Endodermal cell (in vitro differentiated cells): ENCODE measurements around the gene PARP8. TPM values are rescaled to one million over a fixed set of nuclear protein-coding genes. Genes with fewer than 3 reads are reported as not detected.

ENCODE experiments used
- DNase-seq: peaks from one replicate; pipeline ENCODE4 v3.0.0-alpha.2; 2017
- H3K27ac ChIP-seq: 2 replicates; pipeline ENCODE4 v1.5.1; 2013; ENCODE audit warnings: mild to moderate bottlenecking, low read depth, low read length, moderate library complexity
- H3K27me3 ChIP-seq: 2 replicates; pipeline ENCODE4 v1.6.1; 2013; ENCODE audit warnings: mild to moderate bottlenecking, low read length, moderate library complexity; ENCODE audit not compliant: insufficient read depth, control insufficient read depth, poor library complexity, severe bottlenecking
- H3K36me3 ChIP-seq: 2 replicates; pipeline ENCODE4 v1.7.0; 2013; ENCODE audit warnings: mild to moderate bottlenecking, low read length, moderate library complexity; ENCODE audit not compliant: control insufficient read depth, insufficient read depth
- H3K4me1 ChIP-seq: one replicate; pipeline ENCODE4 v1.7.0; 2013; ENCODE audit warnings: low read length; ENCODE audit not compliant: control insufficient read depth, insufficient read depth
- H3K4me3 ChIP-seq: 2 replicates; pipeline ENCODE4 v1.5.1; 2013; ENCODE audit warnings: mild to moderate bottlenecking, low read length, moderate library complexity
- H3K9ac ChIP-seq: 2 replicates; pipeline ENCODE4 v1.6.1; 2013; ENCODE audit warnings: mild to moderate bottlenecking, low read length, moderate library complexity; ENCODE audit not compliant: poor library complexity, severe bottlenecking; ENCODE audit errors: extremely low read depth
- H3K9me3 ChIP-seq: 2 replicates; pipeline ENCODE4 v1.6.1; 2013; ENCODE audit warnings: mild to moderate bottlenecking, low read length, moderate library complexity; ENCODE audit not compliant: control insufficient read depth
- H3K27ac Mint-ChIP-seq: 2 replicates; pipeline ENCODE4 v1.8.0; 2020; ENCODE audit warnings: mixed read lengths
- H3K27me3 Mint-ChIP-seq: 2 replicates; pipeline ENCODE4 v1.8.0; 2021; ENCODE audit warnings: mild to moderate bottlenecking, mixed read lengths; ENCODE audit not compliant: insufficient read depth
- H3K36me3 Mint-ChIP-seq: 2 replicates; pipeline ENCODE4 v1.8.0; 2020; ENCODE audit warnings: low read depth, mixed read lengths
- H3K4me1 Mint-ChIP-seq: 2 replicates; pipeline ENCODE4 v1.8.0; 2020; ENCODE audit warnings: mixed read lengths
- H3K4me3 Mint-ChIP-seq: 2 replicates; pipeline ENCODE4 v1.8.0; 2020; ENCODE audit warnings: mild to moderate bottlenecking, moderate library complexity, mixed read lengths
- H3K9me3 Mint-ChIP-seq: 2 replicates; pipeline ENCODE4 v1.8.0; 2020; ENCODE audit warnings: mild to moderate bottlenecking, mixed read lengths
- WGBS, 2 experiments: methylation state at CpG; one replicate each; pipeline versions ENCODE4 v1.1.5 to v1.1.7; 2013; ENCODE audit warnings: missing lambda C conversion rate in 2 of 2, mixed read lengths in 1 of 2; ENCODE audit not compliant: insufficient coverage in 1 of 2, insufficient read length in 1 of 2; 5-methylcytosine and 5-hydroxymethylcytosine counted together
- total RNA-seq, 2 donors: library from RNA; stranded (reverse); fragmentation: NEBNext Ultra II Directional in 1 of 2; extraction: Animal tissue kit (Norgen Biotek cat#: 25700) in 1 of 2; gene quantifications; 2 replicates in 1 of 2; 3 replicates in 1 of 2; pipeline ENCODE4 v1.2.1, GENCODE V29; 2021
- TF ChIP-seq, protein P1 (sequence below): fragments of 200-600 bp; sonication (generic); conservative IDR thresholded peaks from 2 replicates; pipeline ENCODE4 v1.5.0; 2021; ENCODE audit warnings: antibody characterized with exemption, mild to moderate bottlenecking

The PARP8 gene
- total RNA-seq, 2 donors from 2014 or later: 18.7 to 19.4 TPM

DNA sequence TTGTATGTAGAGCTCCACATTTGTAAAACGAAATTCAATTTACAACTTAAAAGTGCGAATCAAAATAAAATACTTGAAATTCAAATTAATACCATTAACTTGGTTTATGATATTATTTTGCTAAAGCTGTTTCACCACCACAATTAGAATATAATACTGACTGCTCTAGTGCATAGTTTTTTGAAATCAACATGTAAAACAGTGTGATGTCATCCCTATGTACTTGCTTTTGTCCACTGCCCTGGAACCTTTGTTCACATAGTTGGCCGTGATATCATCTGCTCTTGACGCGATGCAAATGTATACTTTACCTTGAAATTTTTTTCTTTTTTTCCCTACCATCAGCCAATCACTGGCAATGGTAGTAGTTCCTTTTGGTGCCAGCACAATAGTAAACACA, 125.4 kb downstream of the PARP8 start:
- Mint-ChIP-seq H3K4me3 (no peak overlapping the region), H3K27ac (no peak overlapping the region)
- no peak overlapping the region for H3K4me3 ChIP-seq

DNA sequence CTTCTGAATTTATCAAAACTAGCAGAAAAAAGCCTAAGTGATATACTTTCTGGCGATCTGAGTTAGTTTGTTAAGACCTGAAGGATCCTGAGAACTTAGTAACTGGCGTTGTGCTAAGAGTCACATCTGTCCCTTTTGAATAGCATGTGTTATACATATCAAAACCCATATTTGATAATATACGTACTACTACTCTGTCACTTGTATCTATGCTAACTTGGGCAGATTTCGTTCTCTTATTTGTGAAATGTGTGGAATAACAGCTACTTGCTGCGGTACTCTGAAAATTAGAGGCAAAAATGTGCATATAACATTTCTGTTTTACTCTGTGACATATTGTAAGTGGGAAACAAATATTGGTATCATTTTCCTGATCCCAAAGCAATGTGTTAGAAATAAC, 126.4 kb downstream of the PARP8 start:
- 94 to 100% methylated on average over 2 to 5 of the region's 5 CpGs for WGBS, 2 experiments

More for the DNA sequence above, 125.4 kb downstream of the PARP8 start:
- peaks cover 14% of the 10 kb centered on the region for H3K36me3 Mint-ChIP-seq
- H3K9ac ChIP-seq: no peak overlapping the region
- no peak for DNase-seq
- no peaks in the 10 kb centered on the region for H3K4me1 ChIP-seq
- WGBS, 2 experiments: 98 to 100% methylated on average over 3 of the region's 5 CpGs
- no peaks in the 10 kb centered on the region for H3K27me3 Mint-ChIP-seq
- H3K9me3 Mint-ChIP-seq: no peaks in the 10 kb centered on the region
- no peaks in the 10 kb centered on the region for H3K4me1 Mint-ChIP-seq
- H3K36me3 ChIP-seq: peaks cover 18% of the 10 kb centered on the region
- H3K9me3 ChIP-seq: no peaks in the 10 kb centered on the region
- no peaks in the 10 kb centered on the region for H3K27me3 ChIP-seq
- H3K27ac ChIP-seq: no peak overlapping the region
- TF ChIP-seq, protein P1, sequence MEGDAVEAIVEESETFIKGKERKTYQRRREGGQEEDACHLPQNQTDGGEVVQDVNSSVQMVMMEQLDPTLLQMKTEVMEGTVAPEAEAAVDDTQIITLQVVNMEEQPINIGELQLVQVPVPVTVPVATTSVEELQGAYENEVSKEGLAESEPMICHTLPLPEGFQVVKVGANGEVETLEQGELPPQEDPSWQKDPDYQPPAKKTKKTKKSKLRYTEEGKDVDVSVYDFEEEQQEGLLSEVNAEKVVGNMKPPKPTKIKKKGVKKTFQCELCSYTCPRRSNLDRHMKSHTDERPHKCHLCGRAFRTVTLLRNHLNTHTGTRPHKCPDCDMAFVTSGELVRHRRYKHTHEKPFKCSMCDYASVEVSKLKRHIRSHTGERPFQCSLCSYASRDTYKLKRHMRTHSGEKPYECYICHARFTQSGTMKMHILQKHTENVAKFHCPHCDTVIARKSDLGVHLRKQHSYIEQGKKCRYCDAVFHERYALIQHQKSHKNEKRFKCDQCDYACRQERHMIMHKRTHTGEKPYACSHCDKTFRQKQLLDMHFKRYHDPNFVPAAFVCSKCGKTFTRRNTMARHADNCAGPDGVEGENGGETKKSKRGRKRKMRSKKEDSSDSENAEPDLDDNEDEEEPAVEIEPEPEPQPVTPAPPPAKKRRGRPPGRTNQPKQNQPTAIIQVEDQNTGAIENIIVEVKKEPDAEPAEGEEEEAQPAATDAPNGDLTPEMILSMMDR: no peak

DNA sequence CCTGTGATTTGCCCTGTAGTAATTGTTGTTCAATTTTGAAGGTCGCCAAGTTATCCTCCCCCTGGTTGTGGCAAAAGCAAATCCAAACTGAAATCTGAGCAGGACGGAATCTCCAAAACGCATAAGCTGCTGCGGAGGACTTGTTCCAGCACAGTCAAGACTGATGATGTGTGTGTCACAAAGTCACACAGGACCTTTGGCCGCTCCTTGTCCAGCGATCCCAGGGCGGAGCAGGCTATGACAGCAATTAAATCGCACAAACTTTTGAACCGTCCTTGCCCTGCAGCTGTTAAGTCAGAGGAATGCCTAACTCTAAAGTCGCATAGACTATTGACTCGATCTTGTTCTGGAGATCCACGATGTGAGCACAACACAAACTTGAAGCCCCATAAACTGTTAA, 128.4 kb downstream of the PARP8 start:
- H3K4me1 ChIP-seq: no peaks in the 10 kb centered on the region
- DNase-seq: no peak
- H3K9me3 ChIP-seq: no peaks in the 10 kb centered on the region
- H3K36me3 ChIP-seq: peaks cover 11% of the 10 kb centered on the region
- no peaks in the 10 kb centered on the region for H3K27me3 ChIP-seq
- no peaks in the 10 kb centered on the region for H3K4me1 Mint-ChIP-seq
- H3K27ac Mint-ChIP-seq: no peak overlapping the region
- TF ChIP-seq, protein P1: no peak
- H3K4me3 Mint-ChIP-seq: no peak overlapping the region
- no peaks in the 10 kb centered on the region for H3K9me3 Mint-ChIP-seq
- no peak overlapping the region for H3K4me3 ChIP-seq
- H3K27me3 Mint-ChIP-seq: no peaks in the 10 kb centered on the region
- H3K9ac ChIP-seq: no peak overlapping the region
- H3K27ac ChIP-seq: no peak overlapping the region
- peaks cover 26% of the 10 kb centered on the region for H3K36me3 Mint-ChIP-seq
- WGBS, 2 experiments: 95 to 97% methylated on average over 10 to 12 of the region's 12 CpGs

More for the DNA sequence above, 126.4 kb downstream of the PARP8 start:
- H3K9me3 Mint-ChIP-seq: no peaks in the 10 kb centered on the region
- H3K27me3 Mint-ChIP-seq: no peaks in the 10 kb centered on the region
- H3K4me1 Mint-ChIP-seq: no peaks in the 10 kb centered on the region
- TF ChIP-seq, protein P1: no peak
- H3K36me3 Mint-ChIP-seq: peaks cover 17% of the 10 kb centered on the region
- Histone ChIP-seq H3K9me3 (no peaks in the 10 kb centered on the region), H3K4me3 (no peak overlapping the region), H3K36me3 (peaks cover 18% of the 10 kb centered on the region), H3K9ac (no peak overlapping the region), H3K4me1 (no peaks in the 10 kb centered on the region), H3K27me3 (no peaks in the 10 kb centered on the region), H3K27ac (no peak overlapping the region)
- no peak overlapping the region for H3K4me3 Mint-ChIP-seq
- H3K27ac Mint-ChIP-seq: no peak overlapping the region
- DNase-seq: no peak
